ENCODE data around the gene POLR3A.

The POLR3A gene

GRCh38 chr10:77974396-77975074 lies 54.8 kb downstream of the POLR3A start:
- peak; percentile 8 for DNase-seq

GRCh38 chr10:77973276-77973675 lies 56.0 kb downstream of the POLR3A start:
- DNase-seq = no peak

GRCh38 chr10:77972148-77972547 lies 57.2 kb downstream of the POLR3A start:
- DNase-seq = no peak

DNA sequence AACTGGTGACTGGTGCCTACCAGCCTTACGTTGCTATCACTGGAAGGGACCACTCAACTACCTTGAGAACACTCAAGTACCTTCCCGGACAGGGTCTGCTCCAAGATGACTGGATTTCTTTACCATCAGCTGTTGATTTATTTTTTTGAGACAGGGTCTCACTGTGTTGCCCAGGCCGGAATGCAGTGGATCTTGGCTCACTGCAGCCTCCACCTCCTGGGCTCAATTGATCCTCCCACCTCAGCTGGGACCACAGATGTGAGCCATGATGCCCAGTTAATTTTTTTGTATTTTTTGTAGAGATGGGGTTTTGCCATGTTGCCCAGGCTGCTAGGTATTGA lies 57.5 kb downstream of the POLR3A start:
- no peak for DNase-seq

GRCh38 chr10:77970869-77971803 lies 58.2 kb downstream of the POLR3A start:
- DNase-seq = peak; percentile 15

- DNase-seq = no peak
Observed at GRCh38 chr10:77969114-77969513, 60.2 kb downstream of the POLR3A start.

DNA sequence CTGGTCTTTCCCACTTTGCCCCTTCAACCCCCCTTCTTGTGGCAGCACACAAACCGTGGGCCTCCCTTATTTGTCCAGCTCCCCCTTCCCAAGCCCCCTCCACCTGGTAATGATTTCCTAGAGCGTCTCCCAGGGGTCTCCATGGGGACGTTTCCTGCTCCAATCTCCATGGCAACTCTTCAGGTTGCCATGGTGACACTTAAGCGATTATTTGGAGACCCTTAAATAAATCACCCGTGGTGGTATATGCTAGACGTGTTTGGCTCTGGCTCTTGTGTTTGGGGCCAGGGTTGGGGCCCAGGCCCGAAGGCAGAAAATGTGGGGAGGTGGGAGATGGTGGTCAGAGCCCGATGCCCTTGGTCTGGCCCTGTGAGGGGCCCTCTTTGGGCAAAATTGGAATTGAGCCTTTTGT lies 61.7 kb downstream of the POLR3A start:
- DNase-seq = no peak

DNA sequence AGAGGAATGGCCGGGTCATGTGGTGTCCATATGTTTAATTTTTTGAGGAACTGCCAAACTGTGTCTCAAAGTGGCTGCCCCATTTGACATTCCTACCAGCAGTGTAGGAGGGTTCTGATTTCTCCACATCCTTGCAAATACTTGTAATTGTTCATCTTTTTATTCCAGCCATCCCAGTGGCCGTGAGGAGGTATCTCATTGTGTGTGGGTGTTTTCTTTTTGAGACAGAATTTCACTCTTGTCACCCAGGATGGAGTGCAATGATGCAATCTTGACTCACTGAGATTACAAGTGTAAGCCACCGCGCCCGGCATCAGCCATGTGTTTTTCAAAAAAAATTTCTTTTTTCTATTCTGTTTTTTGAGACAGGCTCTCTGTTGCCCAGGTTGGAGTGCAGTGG lies 64.0 kb downstream of the POLR3A start:
- no peak for DNase-seq

GRCh38 chr10:77964811-77965210 lies 64.5 kb downstream of the POLR3A start:
- no peak for DNase-seq

GRCh38 chr10:77963901-77964300 lies 65.4 kb downstream of the POLR3A start:
- no peak for DNase-seq

DNA sequence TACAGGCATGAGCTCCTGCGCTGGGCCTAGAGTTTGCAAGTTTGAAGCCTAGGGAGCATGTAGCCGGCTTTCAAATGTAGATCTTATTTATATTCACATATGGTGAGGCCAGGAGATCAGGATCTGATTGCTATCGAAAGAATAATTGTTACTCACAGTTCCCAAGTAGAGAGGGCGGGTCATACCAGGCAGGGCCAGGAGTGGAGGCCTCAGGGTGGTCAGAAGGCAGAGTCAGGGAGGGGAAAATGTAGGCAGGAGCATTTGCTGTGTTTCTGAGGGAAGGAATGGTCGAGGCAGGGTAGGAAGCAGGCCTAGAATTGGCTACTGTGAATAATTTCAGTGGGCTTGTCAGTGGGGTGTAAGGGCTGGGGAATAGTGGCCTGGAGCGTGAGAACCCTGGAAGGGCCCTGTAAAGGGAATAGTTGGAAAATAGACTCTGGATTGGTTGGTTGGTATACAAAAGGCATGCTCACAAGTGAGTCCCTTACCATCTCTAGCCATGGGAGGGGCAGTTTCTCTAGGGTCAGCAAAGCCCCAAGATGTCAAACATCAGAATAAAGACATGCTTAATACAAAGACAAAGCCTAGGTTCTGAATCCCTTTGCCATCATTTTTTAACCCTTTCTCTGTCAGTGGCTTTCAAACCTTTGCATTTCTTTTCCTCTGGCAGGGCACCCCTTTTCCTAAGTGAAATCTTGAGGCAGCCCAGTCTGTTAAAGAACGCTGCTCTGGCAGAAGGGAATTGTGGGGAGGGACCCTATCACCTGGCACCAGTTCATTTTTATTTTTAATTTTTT lies 66.8 kb downstream of the POLR3A start:
- no peak for DNase-seq

DNA sequence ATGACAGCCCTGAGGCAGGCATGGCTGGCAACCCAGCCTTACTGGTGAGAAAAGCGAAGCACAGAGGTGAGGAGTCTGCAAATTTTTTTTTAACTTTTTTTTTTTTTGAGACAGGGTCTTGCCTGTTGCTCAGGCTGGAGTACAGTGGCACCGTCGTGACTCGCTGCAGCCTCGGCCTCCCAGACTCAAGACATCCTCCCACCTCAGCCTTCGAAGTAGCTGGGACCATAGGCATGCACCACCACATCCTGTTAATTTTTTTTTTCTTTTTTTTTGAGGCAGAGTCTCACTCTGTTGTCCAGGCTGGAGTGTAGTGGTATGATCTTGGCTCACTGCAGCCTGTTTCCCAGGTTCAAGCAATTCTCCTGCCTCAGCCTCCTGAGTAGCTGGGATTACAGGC lies 67.6 kb downstream of the POLR3A start:
- DNase-seq = no peak

DNA sequence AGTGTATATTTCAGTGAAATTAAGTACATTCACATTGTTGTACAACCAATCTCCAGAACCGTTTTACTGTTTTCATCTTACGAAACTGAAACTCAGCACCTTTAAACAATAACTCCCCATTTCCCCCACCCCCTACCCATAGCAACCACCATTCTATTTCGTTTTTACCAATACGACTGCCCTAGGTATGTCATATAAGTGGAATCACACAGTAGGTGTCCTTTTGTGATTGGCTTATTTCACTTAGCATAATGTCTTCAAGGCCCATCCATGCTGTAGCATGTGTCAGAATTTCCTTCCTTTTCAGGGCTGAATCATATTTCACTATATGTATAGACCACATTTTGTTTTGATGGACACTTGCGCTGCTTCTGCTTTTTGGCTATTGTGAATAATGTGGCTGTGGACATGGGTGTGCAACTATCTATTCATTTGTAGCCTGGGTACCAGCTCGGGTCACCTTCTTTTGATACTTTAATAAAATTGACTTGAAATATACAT lies 68.4 kb downstream of the POLR3A start:
- peak; percentile 14 for DNase-seq

DNA sequence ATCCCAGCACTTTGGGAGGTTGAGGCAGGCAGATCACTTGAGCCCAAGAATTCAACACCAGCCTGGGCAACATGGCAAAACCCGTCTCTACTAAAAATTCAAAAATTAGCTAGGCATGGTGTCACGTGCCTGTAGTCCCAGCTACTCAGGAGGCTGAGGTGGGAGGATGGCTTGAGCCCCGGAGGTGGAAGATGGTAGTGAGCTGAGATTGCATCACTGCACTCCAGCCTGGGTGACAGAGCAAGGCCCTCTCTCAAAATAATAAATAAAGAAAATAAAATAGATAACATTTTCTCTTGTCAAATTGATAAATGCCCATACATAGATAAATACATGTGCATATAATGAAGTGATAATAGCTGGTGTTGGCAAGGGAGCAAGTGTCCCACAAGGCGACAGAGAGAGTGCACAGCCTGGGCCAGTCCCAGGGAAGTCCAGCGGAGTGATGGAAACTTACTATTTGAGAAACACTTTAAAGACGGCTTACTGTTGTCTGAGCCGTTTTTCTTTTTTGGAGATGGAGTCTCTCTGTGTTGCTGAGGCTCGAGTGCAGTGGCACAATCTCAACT lies 69.3 kb downstream of the POLR3A start:
- DNase-seq = no peak

- no peak for DNase-seq
Observed at GRCh38 chr10:77959384-77959783, 69.9 kb downstream of the POLR3A start.

GRCh38 chr10:77955136-77955535 lies 74.2 kb downstream of the POLR3A start:
- DNase-seq = no peak

GRCh38 chr10:77949167-77949566 lies 80.1 kb downstream of the POLR3A start:
- DNase-seq = no peak

- no peak for DNase-seq
Observed at GRCh38 chr10:77946084-77946483, 83.2 kb downstream of the POLR3A start.

DNA sequence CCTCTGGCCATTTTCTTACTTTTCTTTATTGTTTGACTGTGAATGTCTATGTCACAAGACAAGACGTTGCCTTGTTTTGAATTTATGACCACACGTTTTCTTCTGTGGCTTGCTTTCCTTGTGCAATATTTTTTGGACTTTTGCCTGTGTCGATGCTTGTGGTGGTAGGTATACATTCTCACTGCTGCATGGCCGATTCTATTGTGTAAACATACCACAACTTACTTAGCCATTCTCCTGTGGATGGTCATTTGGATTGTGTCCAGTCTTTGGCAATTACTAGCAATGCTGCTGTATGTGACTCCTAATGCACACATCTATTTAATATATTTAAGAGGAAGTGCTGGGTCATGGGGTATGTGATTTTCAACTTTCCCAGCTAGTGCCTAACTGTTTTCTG lies 84.8 kb downstream of the POLR3A start:
- DNase-seq = no peak

DNA sequence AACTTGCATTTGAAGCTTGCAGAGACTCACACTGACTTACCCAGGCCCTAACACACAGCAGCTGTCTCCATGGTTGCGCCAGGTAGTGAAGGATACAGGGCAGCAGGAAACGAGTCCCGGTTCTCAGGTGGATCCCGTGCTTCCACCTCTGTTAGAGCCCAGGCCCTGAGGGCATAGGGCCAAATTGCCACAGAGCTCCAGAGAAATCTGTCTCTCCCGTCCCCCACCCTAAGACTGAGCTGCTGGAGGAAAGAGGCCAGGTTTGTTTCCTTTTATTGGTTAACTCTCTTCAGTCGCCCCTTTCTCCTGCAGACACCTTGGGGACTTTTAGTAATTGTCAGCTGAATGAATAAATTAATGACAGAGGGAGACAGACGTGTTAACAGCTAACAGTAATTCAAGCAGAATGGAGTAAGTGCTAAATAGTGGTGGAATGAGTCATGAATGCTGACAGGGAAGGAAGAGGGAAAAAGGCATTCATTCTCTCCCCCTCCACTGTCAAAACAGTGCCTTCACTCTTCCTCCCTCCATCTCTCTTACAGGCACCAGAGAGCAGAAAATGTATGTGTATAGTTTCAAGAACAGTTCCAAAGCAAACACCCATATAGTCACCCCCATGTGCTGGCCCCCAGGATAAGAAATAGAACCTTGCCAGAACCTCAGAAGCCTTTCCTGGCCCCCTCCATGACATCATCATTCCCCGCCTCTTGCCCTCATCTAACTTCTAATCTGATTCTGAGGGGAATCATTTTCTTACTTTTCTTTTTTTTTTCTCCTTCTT lies 86.0 kb downstream of the POLR3A start:
- DNase-seq = no peak

DNA sequence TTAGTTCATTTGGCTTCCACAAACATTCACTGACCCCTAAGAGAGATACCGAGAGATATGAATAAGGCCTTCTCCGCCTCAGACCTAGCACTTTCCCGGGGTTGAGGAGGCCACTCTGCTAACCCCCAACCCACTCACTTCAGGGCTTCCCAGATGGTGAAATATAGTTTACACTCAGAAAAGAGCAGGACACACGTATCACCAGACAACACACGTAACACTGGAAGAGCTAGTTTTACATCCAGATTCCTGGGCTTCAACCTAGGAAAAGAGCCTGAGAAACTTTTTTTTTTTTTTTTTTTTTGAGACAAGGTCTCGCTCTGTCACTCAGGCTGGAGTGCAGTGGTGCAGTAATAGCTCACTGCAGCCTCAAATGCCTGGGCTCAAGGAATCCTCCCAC lies 87.5 kb downstream of the POLR3A start:
- DNase-seq = no peak

DNA sequence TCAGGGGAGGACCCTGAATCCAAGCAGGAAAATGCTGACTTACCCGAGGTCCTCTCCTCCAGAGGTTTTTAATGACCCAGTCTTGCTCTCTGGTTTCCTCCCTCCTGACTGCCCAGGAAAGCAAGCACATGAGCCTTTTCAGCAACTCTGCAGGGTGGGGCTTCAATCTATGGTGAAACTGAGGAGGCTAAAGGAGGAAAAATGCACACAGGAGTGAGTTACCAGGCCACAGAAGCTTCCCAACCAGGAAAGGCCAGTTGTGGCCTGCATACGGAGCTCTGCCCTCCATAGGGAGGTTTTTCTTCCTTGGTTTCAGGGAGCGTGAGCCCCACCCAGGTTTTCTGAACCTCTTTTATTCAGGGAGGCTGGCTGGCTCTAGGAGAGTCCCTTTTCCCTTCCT lies 88.7 kb downstream of the POLR3A start:
- no peak for DNase-seq
